OCI-LY7 (cell line): ENCODE data around the gene TPGS1. TPM values are rescaled to one million over a fixed set of nuclear protein-coding genes. Genes with fewer than 3 reads are reported as not detected.

Source experiments
- BruUV-seq: library from RNA; stranded (reverse); fragments of 400-500 nt; replicated peaks from 2 replicates; lab custom pipeline; 2021; lab: Mats Ljungman, UMichigan
- CTCF ChIA-PET: fragments of 300-600 bp; sonication (Branson Sonifier 250); formaldehyde crosslinking; loops from one replicate; lab custom pipeline; 2022; ENCODE audit warnings: antibody characterized with exemption; ENCODE audit not compliant: unreplicated experiment; lab: Charles Lee
- POLR2A ChIA-PET: fragments of 300-600 bp; sonication (Branson Sonifier 250); formaldehyde crosslinking; loops from one replicate; lab custom pipeline; 2022; ENCODE audit warnings: antibody characterized with exemption; lab: Charles Lee
- DNase-seq: peaks from one replicate; pipeline ENCODE4 v3.0.0-alpha.2; 2015; ENCODE audit warnings: low spot score
- H2AFZ ChIP-seq: fragments of 200-600 bp; sonication (generic), shearing (Covaris generic); 2 replicates; pipeline ENCODE4 v1.6.1; 2014; ENCODE audit warnings: mild to moderate bottlenecking, antibody characterized with exemption, low read length, moderate library complexity
- H3K27ac ChIP-seq: fragments of 200-600 bp; sonication (generic); 2 replicates; pipeline ENCODE4 v1.5.1; 2014; ENCODE audit warnings: mixed run types, low read depth, mild to moderate bottlenecking, moderate library complexity, low read length, inconsistent platforms; ENCODE audit not compliant: poor library complexity, severe bottlenecking
- H3K36me3 ChIP-seq: fragments of 200-600 bp; sonication (generic); 2 replicates; pipeline ENCODE4 v1.6.1; 2014; ENCODE audit warnings: mild to moderate bottlenecking, antibody characterized with exemption, low read length, moderate library complexity, mixed read lengths; ENCODE audit not compliant: insufficient read depth
- H3K4me1 ChIP-seq: fragments of 200-600 bp; sonication (generic); 2 replicates; pipeline ENCODE4 v1.5.1; 2014; ENCODE audit warnings: mild to moderate bottlenecking, low read length; ENCODE audit not compliant: insufficient read depth, poor library complexity, severe bottlenecking
- H3K4me2 ChIP-seq: fragments of 200-600 bp; sonication (generic); 2 replicates; pipeline ENCODE4 v1.6.1; 2014; ENCODE audit warnings: mild to moderate bottlenecking, low read length
- H3K4me3 ChIP-seq: fragments of 200-600 bp; sonication (generic); 2 replicates; pipeline ENCODE4 v1.5.1; 2014; ENCODE audit warnings: mild to moderate bottlenecking, low read depth, low read length; ENCODE audit not compliant: poor library complexity, severe bottlenecking
- H3K79me2 ChIP-seq: fragments of 200-600 bp; sonication (generic); 2 replicates; pipeline ENCODE4 v1.6.1; 2016; ENCODE audit warnings: low read depth, mild to moderate bottlenecking, low read length, moderate library complexity, mixed read lengths; ENCODE audit not compliant: insufficient read depth
- H3K9me2 ChIP-seq: fragments of 200-600 bp; sonication (generic); 2 replicates; pipeline ENCODE4 v1.6.1; 2016; ENCODE audit warnings: mild to moderate bottlenecking, low read length, mixed read lengths; ENCODE audit not compliant: insufficient read depth
- H3K9me3 ChIP-seq: fragments of 200-600 bp; sonication (generic); 2 replicates; pipeline ENCODE4 v1.6.1; 2014; ENCODE audit warnings: mild to moderate bottlenecking, mixed run types, low read length, mixed read lengths
- H4K20me1 ChIP-seq: fragments of 200-600 bp; sonication (generic); 2 replicates; pipeline ENCODE4 v1.6.1; 2014; ENCODE audit warnings: mild to moderate bottlenecking, antibody characterized with exemption, low read length, moderate library complexity, mixed read lengths; ENCODE audit not compliant: insufficient read depth
- EZH2phosphoT487 ChIP-seq: fragments of 200-600 bp; sonication (generic); IDR thresholded peaks from 2 replicates; pipeline ENCODE4 v1.6.1; 2018; ENCODE audit warnings: low read depth, borderline replicate concordance, mild to moderate bottlenecking, mixed run types, antibody characterized with exemption, low read length, moderate library complexity, mixed read lengths
- intact Hi-C: fragments of 100-400 bp; cut with micrococcal nuclease; formaldehyde crosslinking; loops from one replicate; pipeline ENCODE4 v1.10.0; 2022; ENCODE audit not compliant: unreplicated experiment
- total RNA-seq, 2 experiments: library from RNA; depleted of rRNA in 1 of 2; stranded (reverse); fragments of >200 nt in 1 of 2; shearing (Covaris generic) in 1 of 2; gene quantifications; 2 replicates each; pipeline ENCODE4 v1.2.3, GENCODE V29; 2014 to 2022
- TF ChIP-seq, protein P1 (sequence below): fragments of 200-600 bp; sonication (generic); conservative IDR thresholded peaks from 2 replicates; pipeline ENCODE4 v1.5.1; 2014; ENCODE audit warnings: mild to moderate bottlenecking, antibody characterized with exemption, low read length, moderate library complexity, mixed read lengths

The TPGS1 gene
- total RNA-seq, 2 experiments from 2014 or later = 24.4 to 25.6 TPM

DNA sequence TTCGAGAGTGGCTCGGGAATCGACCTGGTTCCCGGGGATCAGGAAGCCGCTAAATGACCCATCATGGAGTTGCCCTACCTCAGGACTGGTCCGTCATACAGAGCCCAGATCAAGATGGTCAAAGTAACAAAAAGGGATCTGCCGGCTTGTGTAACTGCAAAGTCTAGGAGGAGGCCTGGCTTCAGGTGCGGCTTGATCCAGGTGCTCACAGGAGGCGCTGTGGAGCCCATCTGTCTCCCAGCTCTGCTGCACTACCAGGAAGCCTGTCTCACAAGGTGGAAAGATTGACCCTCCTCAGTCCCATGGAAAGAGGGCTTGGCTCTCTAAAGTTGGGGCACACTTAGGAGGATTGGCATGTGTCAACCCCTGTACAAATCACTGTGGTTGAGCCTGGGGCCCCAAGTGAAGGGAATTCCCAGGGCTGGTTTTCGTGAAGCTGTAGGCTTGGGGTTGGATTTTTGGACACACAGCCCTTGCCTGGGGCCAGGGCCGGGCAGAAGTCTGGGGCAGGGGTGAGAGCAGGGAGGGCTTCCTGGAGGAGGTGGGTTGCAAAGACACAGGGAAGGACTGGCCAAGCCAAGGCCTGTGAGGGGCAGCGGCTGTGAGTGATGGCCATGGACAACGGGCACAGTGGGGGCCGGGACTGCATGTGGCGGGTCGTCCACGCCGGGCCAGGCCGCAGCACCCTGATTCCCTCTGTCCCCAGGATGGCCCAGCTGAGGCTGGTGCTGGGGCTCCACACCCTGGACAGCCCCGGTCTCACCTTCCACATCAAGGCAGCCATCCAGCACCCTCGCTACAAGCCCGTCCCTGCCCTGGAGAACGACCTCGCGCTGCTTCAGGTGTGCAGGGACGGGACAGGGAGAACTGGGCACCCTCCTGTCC, 40.8 kb downstream of the TPGS1 start:
- no peaks in the 10 kb centered on the region for H3K9me2 ChIP-seq
- H3K79me2 ChIP-seq = no peaks in the 10 kb centered on the region
- intact Hi-C loops = no loop called here
- H2AFZ ChIP-seq = no peak overlapping the region
- no peaks in the 10 kb centered on the region for H4K20me1 ChIP-seq
- H3K9me3 ChIP-seq = no peaks in the 10 kb centered on the region
- no TSS peak for BruUV-seq
- H3K4me1 ChIP-seq = no peaks in the 10 kb centered on the region
- H3K4me2 ChIP-seq = no peak overlapping the region
- DNase-seq = no peak
- no peak for TF ChIP-seq EZH2phosphoT487
- TF ChIP-seq, protein P1, sequence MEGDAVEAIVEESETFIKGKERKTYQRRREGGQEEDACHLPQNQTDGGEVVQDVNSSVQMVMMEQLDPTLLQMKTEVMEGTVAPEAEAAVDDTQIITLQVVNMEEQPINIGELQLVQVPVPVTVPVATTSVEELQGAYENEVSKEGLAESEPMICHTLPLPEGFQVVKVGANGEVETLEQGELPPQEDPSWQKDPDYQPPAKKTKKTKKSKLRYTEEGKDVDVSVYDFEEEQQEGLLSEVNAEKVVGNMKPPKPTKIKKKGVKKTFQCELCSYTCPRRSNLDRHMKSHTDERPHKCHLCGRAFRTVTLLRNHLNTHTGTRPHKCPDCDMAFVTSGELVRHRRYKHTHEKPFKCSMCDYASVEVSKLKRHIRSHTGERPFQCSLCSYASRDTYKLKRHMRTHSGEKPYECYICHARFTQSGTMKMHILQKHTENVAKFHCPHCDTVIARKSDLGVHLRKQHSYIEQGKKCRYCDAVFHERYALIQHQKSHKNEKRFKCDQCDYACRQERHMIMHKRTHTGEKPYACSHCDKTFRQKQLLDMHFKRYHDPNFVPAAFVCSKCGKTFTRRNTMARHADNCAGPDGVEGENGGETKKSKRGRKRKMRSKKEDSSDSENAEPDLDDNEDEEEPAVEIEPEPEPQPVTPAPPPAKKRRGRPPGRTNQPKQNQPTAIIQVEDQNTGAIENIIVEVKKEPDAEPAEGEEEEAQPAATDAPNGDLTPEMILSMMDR = peak; percentile 59
- H3K36me3 ChIP-seq = no peaks in the 10 kb centered on the region
- no peak overlapping the region for H3K27ac ChIP-seq
- CTCF ChIA-PET = no interaction called here
- H3K4me3 ChIP-seq = no peak overlapping the region
- POLR2A ChIA-PET = no interaction called here

DNA sequence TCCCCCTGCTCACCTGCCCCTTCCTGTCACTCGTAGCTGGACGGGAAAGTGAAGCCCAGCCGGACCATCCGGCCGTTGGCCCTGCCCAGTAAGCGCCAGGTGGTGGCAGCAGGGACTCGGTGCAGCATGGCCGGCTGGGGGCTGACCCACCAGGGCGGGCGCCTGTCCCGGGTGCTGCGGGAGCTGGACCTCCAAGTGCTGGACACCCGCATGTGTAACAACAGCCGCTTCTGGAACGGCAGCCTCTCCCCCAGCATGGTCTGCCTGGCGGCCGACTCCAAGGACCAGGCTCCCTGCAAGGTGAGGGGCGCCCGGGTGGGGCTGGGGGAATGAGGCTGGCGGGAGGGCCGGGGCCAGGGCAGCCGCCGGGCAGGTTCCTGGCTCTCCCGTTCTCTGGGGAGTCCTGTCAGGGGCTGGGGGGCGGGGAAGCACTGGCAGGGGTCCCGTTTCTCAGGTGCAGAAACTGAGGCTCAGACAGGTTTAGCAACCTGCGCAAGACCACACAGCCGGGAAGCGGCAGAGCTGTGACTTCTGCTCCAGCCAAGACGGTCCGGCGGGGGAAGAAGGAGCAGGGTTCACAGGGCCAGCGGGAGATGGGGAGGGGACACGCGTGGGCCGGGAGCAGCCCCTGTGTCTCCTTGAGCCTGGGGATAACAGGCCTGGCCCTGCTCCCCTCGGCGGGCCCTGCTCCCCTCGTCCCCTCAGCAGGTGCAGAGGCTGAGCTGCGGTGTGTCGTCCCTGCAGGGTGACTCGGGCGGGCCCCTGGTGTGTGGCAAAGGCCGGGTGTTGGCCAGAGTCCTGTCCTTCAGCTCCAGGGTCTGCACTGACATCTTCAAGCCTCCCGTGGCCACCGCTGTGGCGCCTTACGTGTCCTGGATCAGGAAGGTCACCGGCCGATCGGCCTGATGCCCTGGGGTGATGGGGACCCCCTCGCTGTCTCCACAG, 41.9 kb downstream of the TPGS1 start:
- Histone ChIP-seq H3K36me3 (no peaks in the 10 kb centered on the region), H3K4me1 (no peaks in the 10 kb centered on the region), H3K4me3 (no peak overlapping the region), H4K20me1 (no peaks in the 10 kb centered on the region), H2AFZ (no peak overlapping the region), H3K27ac (no peak overlapping the region), H3K4me2 (no peak overlapping the region), H3K79me2 (no peaks in the 10 kb centered on the region), H3K9me3 (no peaks in the 10 kb centered on the region), H3K9me2 (no peaks in the 10 kb centered on the region)
- intact Hi-C loops = no loop called here
- no peak for DNase-seq
- TF ChIP-seq EZH2phosphoT487 = no peak
- TF ChIP-seq, protein P1 = no peak
- ChIA-PET CTCF (no interaction called here), POLR2A (no interaction called here)
- no TSS peak for BruUV-seq
